ENCODE data around the gene FAM193B. TPM values are rescaled to one million over a fixed set of nuclear protein-coding genes. Genes with fewer than 3 reads are reported as not detected.

The FAM193B gene
- total and polyA plus RNA-seq, 2 of the 13 experiments (the other 11 are each of a cell fraction or from before 2014, with no cell fraction given): 21.2 to 40.9 TPM

GRCh38 chr5:177591690-177592009, 37.3 kb upstream of the FAM193B start:
- ChIA-PET CTCF (ENCODE audit: low intra/inter-chr PET ratio, low total read pairs) (no interaction called here), POLR2A (interaction anchor here (1.0 to 2.0 kb wide), 4 partner anchors 16 to 75 kb away, joined by 3 to 12 read pairs (median 4); partner anchors contain the start of gene DDX41)
- Histone ChIP-seq H3K79me2 (ENCODE audit: insufficient read depth, low read length) (peaks cover 20% of the 10 kb centered on the region), H3K4me2 (ENCODE audit: low read depth, low read length) (peak overlapping the region; percentile 69), H3K9me3 (ENCODE audit: low read length) (no peaks in the 10 kb centered on the region), H2AFZ (ENCODE audit: low read length) (peak overlapping the region; percentile 22), H3K36me3 (replicated peaks in 1 of 2; ENCODE audit: control insufficient read depth in 1 of 2, insufficient read depth in 2 of 2, low read length in 2 of 2) (peaks cover 24 to 34% of the 10 kb centered on the region in 2 experiments), H3K9ac (ENCODE audit: insufficient read depth, low read depth, low read length) (no peak overlapping the region), H3K27ac (ENCODE audit: extremely low read length, insufficient read depth, low read length) (no peak overlapping the region), H4K20me1 (ENCODE audit: insufficient read depth, low read length) (no peaks in the 10 kb centered on the region), H3K4me3 (replicated peaks in 1 of 3; ENCODE audit: insufficient read depth in 1 of 3, low read depth in 2 of 3, low read length in 3 of 3) (peak overlapping the region; percentile 22 to 97 (median 95); a peak in 4 of 6 replicates), H3K27me3 (ENCODE audit: control insufficient read depth in 1 of 2, insufficient read depth in 2 of 2, low read length in 2 of 2) (peaks cover 0 to under 1% of the 10 kb centered on the region in 2 experiments; a peak in 1 of 5 replicates), H3K4me1 (ENCODE audit: insufficient read depth, low read length) (peaks cover 41% of the 10 kb centered on the region)
- FAIRE-seq (no peak), DNase-seq (ENCODE audit: low spot score) (no peak), ATAC-seq (no peak)
- BruUV-seq (replicated peaks): no TSS peak
- intact Hi-C loops (cut with micrococcal nuclease; ENCODE audit: unreplicated experiment): loop anchor here (5.0 kb wide), 1 partner anchor 44 kb away; no protein-coding TSS in a partner anchor
- in situ Hi-C loops (cut with HindIII; ENCODE audit: extremely low pct_ligation_motif_present, low pct_unique_long_range_greater_than_20kb): no loop called here
- TF ChIP-seq RERE (CRISPR knock-in tag; IDR thresholded peaks at IDR 0.05; ENCODE audit: low read depth) (no peak), CREB3 (CRISPR knock-in tag; IDR thresholded peaks at IDR 0.05) (0 out of 2 replicates have a peak, but pooled peaks have one; percentile 63), ZNF446 (CRISPR knock-in tag; IDR thresholded peaks at IDR 0.05) (0 out of 2 replicates have a peak, but pooled peaks have one; percentile 1), HMG20B (CRISPR knock-in tag; conservative IDR thresholded peaks at IDR 0.05) (peak; percentile 89; the same call in 1 of the 2 replicates), FOXC1 (CRISPR knock-in tag; IDR thresholded peaks at IDR 0.05; ENCODE audit: borderline replicate concordance) (no peak), ZZZ3 (CRISPR knock-in tag; IDR thresholded peaks at IDR 0.05; ENCODE audit: borderline replicate concordance) (no peak), GABPA (IDR thresholded peaks at IDR 0.05; ENCODE audit: low read depth, low read length) (no peak), GABPA (CRISPR knock-in tag; IDR thresholded peaks at IDR 0.05; ENCODE audit: low read depth) (0 out of 2 replicates have a peak, but pooled peaks have one; percentile 9), SNAI1 (CRISPR knock-in tag; IDR thresholded peaks at IDR 0.05; ENCODE audit: borderline replicate concordance) (no peak)
- WGBS (ENCODE audit: low lambda C conversion rate): 49% methylated on average over 8 of the region's 8 CpGs
